Prostate gland (tissue), 2 donors: ENCODE results near the gene MEG3. TPM values are rescaled to one million over a fixed set of nuclear protein-coding genes. Genes with fewer than 3 reads are reported as not detected.

Experiments
- DNase-seq: peaks from one replicate; pipeline ENCODE4 v3.0.0-alpha.2; 2019; ENCODE audit warnings: low spot score
- H3K27ac ChIP-seq, 2 donors: fragments of 200-600 bp; sonication (generic); 2 replicates each; pipeline ENCODE4 v1.5.1; 2017 to 2019
- H3K27me3 ChIP-seq: fragments of 200-600 bp; sonication (generic); replicated peaks from 2 replicates; pipeline ENCODE4 v1.5.1; 2019; ENCODE audit not compliant: insufficient read depth
- H3K36me3 ChIP-seq, 2 donors: fragments of 200-600 bp; sonication (generic); 1 replicate in 1 of 2; 2 replicates in 1 of 2; pipeline versions ENCODE4 v1.5.1 to v1.8.1; 2017 to 2019
- H3K4me1 ChIP-seq: fragments of 200-600 bp; sonication (generic); replicated peaks from 2 replicates; pipeline ENCODE4 v1.5.1; 2019
- H3K4me3 ChIP-seq, 2 donors: fragments of 200-600 bp; sonication (generic); 2 replicates each; pipeline ENCODE4 v1.5.1; 2017 to 2019
- H3K9me3 ChIP-seq: fragments of 200-600 bp; sonication (generic); 2 replicates; pipeline ENCODE4 v1.5.1; 2017
- POLR2A ChIP-seq: fragments of 450-650 bp; IDR thresholded peaks from one replicate; pipeline ENCODE4 v1.6.1; 2016; ENCODE audit warnings: antibody characterized with exemption, mild to moderate bottlenecking
- POLR2AphosphoS5 ChIP-seq: sonication (generic); formaldehyde crosslinking; IDR thresholded peaks from one replicate; pipeline ENCODE4 v1.6.1; 2017; ENCODE audit warnings: antibody characterized with exemption
- WGBS: methylation state at CpG from one replicate; pipeline ENCODE4 v1.1.5; 2018; 5-methylcytosine and 5-hydroxymethylcytosine counted together
- intact Hi-C: fragments of 100-400 bp; cut with DNase I; formaldehyde crosslinking; loops from one replicate; pipeline ENCODE4 v1.14.2; 2022
- total RNA-seq, 2 donors: library from RNA; depleted of rRNA; stranded (reverse); fragments of >200 nt; gene quantifications; one replicate each; pipeline ENCODE4 v1.1.0, GENCODE V29; 2016
- TF ChIP-seq, protein P1 (sequence below), 4 experiments: fragments of 200-600 bp in 2 of 4; fragments of 450-650 bp in 2 of 4; sonication (generic) in 2 of 4; IDR thresholded peaks; 1 replicate in 3 of 4; 2 replicates in 1 of 4; pipeline ENCODE4 v1.5.1; 2016 to 2019; ENCODE audit warnings: antibody characterized with exemption in 4 of 4, mild to moderate bottlenecking in 2 of 4, moderate library complexity in 2 of 4

The MEG3 gene
- total RNA-seq, 2 donors from 2014 or later: 21.9 to 135 TPM

DNA sequence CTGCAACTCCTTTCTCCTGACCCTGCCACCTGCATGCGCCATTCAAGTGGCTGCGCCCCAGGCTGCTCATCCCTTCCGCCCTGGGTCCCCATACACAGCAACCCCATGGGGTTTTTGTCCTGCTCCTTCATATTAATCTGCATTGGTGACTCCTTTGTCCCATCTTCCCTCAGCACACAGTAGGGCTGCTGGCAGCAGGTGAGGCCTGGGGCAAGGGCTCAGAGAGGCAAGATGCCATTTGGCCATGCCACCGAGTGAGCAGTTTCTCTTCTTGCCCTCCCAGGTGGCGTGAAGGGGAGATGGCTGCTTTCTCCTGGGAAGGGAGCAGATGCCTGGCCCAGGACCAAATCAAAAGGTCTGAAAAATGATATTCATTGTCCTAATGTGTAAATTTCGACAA is 68.5 kb downstream of the MEG3 start:
- Histone ChIP-seq H3K27ac (no peak overlapping the region), H3K9me3 (no peaks in the 10 kb centered on the region), H3K27me3 (no peaks in the 10 kb centered on the region), H3K4me1 (peaks cover 3% of the 10 kb centered on the region), H3K36me3 (no peaks in the 10 kb centered on the region), H3K4me3 (no peak overlapping the region)
- DNase-seq: no peak
- no peak for TF ChIP-seq POLR2A
- TF ChIP-seq, protein P1, sequence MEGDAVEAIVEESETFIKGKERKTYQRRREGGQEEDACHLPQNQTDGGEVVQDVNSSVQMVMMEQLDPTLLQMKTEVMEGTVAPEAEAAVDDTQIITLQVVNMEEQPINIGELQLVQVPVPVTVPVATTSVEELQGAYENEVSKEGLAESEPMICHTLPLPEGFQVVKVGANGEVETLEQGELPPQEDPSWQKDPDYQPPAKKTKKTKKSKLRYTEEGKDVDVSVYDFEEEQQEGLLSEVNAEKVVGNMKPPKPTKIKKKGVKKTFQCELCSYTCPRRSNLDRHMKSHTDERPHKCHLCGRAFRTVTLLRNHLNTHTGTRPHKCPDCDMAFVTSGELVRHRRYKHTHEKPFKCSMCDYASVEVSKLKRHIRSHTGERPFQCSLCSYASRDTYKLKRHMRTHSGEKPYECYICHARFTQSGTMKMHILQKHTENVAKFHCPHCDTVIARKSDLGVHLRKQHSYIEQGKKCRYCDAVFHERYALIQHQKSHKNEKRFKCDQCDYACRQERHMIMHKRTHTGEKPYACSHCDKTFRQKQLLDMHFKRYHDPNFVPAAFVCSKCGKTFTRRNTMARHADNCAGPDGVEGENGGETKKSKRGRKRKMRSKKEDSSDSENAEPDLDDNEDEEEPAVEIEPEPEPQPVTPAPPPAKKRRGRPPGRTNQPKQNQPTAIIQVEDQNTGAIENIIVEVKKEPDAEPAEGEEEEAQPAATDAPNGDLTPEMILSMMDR (IDR thresholded peaks at IDR 0.05): no peak
- intact Hi-C loops: no loop called here
- 92% methylated on average over 6 of the region's 6 CpGs for WGBS

DNA sequence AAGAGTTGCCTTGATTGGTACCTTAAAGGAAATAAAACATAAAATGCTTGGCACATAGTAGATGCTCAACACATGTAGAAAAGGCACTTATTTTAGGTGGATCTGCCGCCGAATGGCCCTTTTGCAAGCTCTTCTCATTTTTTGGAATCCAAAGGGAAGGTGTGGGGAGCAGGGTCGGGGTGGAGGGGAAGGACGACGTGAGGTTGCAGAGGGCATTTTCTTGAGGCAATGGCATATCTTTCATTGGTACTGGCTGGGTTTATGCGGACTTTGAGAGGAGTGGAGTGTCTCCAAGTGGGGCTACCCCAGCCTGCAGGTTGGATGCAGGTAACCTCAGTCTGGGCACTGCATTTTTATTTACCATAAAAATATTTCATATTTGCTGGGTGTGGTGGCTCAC is 69.5 kb downstream of the MEG3 start:
- no peak overlapping the region for H3K4me3 ChIP-seq
- intact Hi-C loops: no loop called here
- H3K27me3 ChIP-seq: no peaks in the 10 kb centered on the region
- WGBS: 93% methylated on average over 6 of the region's 6 CpGs
- H3K36me3 ChIP-seq: no peaks in the 10 kb centered on the region
- TF ChIP-seq, protein P1 (IDR thresholded peaks at IDR 0.05): no peak
- no peak for TF ChIP-seq POLR2A
- H3K4me1 ChIP-seq: peaks cover 11% of the 10 kb centered on the region
- H3K9me3 ChIP-seq: no peaks in the 10 kb centered on the region
- DNase-seq: no peak
- no peak overlapping the region for H3K27ac ChIP-seq

DNA sequence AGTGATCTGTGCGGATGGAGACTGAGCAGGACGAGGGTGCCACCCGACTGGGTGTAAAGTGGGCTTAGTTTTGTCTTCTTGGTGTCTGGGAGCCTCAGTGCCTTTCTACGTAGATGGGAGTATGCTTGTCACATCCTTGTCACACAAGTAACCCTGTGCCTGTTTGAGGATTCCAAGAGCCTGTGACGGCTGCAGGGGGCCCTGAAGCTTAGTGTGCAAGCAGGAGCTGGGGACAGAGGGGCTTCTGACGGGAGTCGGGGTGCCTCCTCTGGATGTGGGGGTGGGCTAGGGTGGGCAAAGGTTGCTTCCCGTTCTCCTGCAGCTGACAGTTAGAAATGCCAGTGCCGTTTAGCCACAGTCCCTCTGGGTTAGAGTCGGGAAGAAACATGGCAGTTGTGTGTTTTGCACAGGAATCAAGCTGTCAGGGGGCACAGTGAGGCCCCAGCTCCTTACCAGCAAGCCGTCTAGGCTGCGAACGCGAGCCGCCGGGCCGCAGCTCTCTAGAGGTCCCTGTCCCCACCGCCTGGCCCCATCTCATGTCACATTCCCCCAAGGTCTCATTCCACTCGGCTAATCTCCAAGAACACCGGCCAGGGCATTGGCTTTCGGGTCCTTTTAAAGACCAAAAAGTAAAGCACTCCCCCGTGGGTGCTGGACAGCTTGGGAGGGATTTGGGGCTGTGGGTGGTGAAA is 70.6 kb downstream of the MEG3 start:
- H3K27me3 ChIP-seq: no peaks in the 10 kb centered on the region
- H3K36me3 ChIP-seq: no peaks in the 10 kb centered on the region
- H3K4me3 ChIP-seq: no peak overlapping the region
- no peaks in the 10 kb centered on the region for H3K9me3 ChIP-seq
- TF ChIP-seq POLR2AphosphoS5: no peak
- TF ChIP-seq, protein P1 (IDR thresholded peaks at IDR 0.05): no peak
- no peak for TF ChIP-seq POLR2A
- 85% methylated on average over 16 of the region's 22 CpGs for WGBS
- H3K4me1 ChIP-seq: peaks cover 15% of the 10 kb centered on the region
- intact Hi-C loops: no loop called here
- H3K27ac ChIP-seq: no peak overlapping the region
- no peak for DNase-seq

DNA sequence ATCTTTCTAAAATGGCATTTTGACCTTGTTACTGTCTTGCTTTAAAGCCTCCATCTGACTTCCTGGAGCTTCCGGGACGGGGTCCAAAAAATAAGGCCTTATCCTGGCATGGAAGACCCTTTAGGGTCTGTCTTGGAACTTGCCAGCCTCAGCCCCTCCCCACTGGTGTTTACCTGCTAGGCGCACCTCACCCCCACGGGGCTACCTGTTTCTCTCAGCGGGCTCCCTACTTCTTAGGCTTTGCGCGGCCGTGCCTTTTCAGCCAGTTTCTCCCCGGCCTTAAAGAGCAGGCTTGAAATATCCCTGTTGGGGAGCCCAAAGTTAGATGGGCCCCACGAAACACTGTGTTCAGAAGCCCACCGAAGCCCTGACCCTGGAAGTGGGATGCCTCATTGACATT is 72.5 kb downstream of the MEG3 start:
- Histone ChIP-seq H3K27ac (no peak overlapping the region), H3K27me3 (no peaks in the 10 kb centered on the region), H3K9me3 (no peaks in the 10 kb centered on the region), H3K4me1 (peaks cover 15% of the 10 kb centered on the region), H3K4me3 (no peak overlapping the region), H3K36me3 (no peaks in the 10 kb centered on the region)
- intact Hi-C loops: no loop called here
- WGBS: 70% methylated on average over 11 of the region's 11 CpGs
- no peak for DNase-seq
- TF ChIP-seq POLR2AphosphoS5: no peak
- TF ChIP-seq POLR2A: no peak
- TF ChIP-seq, protein P1 (IDR thresholded peaks at IDR 0.05): no peak
